H1 (cell line): Measurements from ENCODE around the gene NAGLU. TPM values are rescaled to one million over a fixed set of nuclear protein-coding genes. Genes with fewer than 3 reads are reported as not detected.

ENCODE experiments used
- CTCF ChIA-PET: fragments of 300-600 bp; sonication (Branson Sonifier 250); formaldehyde crosslinking; loops from one replicate; lab custom pipeline; 2021; ENCODE audit not compliant: partially characterized antibody; lab: Charles Lee
- POLR2A ChIA-PET: fragments of 300-600 bp; sonication (Branson Sonifier 250); formaldehyde crosslinking; loops from one replicate; lab custom pipeline; 2021; ENCODE audit warnings: inconsistent platforms; ENCODE audit not compliant: partially characterized antibody; lab: Charles Lee
- DNase-seq, 2 experiments: peaks; one replicate each; pipeline versions ENCODE4 v3.0.0 to v3.0.0-alpha.2; 2010 to 2022; ENCODE audit warnings: low spot score in 2 of 2, low read depth in 1 of 2, mixed read lengths in 1 of 2
- FAIRE-seq: peaks from 2 replicates; lab custom pipeline; 2011; peaks lifted over from hg19 to GRCh38; lab: Jason Lieb, UNC
- H2AFZ ChIP-seq: 2 replicates; pipeline ENCODE4 v1.8.1; 2012; ENCODE audit warnings: low read length, inconsistent platforms
- H2AK5ac ChIP-seq: 2 replicates; pipeline ENCODE4 v1.6.1; 2013; ENCODE audit warnings: low read depth, low read length
- H2BK120ac ChIP-seq: replicated peaks from 2 replicates; pipeline ENCODE3; 2013; ENCODE audit warnings: low read depth, low read length, inconsistent platforms
- H2BK12ac ChIP-seq: 2 replicates; pipeline ENCODE4 v1.6.1; 2013; ENCODE audit warnings: low read depth, low read length
- H2BK15ac ChIP-seq: 2 replicates; pipeline ENCODE4 v1.6.1; 2013; ENCODE audit warnings: low read length
- H2BK20ac ChIP-seq: 2 replicates; pipeline ENCODE4 v1.6.1; 2013; ENCODE audit warnings: low read length
- H2BK5ac ChIP-seq: 2 replicates; pipeline ENCODE4 v1.6.1; 2013; ENCODE audit warnings: low read depth, low read length
- H3K14ac ChIP-seq: 2 replicates; pipeline ENCODE4 v1.6.1; 2013; ENCODE audit warnings: inconsistent platforms; ENCODE audit not compliant: insufficient read length
- H3K18ac ChIP-seq: 2 replicates; pipeline ENCODE4 v1.6.1; 2013; ENCODE audit warnings: low read length; ENCODE audit errors: extremely low read depth
- H3K23ac ChIP-seq: 2 replicates; pipeline ENCODE4 v1.6.1; 2013; ENCODE audit warnings: inconsistent platforms; ENCODE audit not compliant: insufficient read length
- H3K23me2 ChIP-seq: 2 replicates; pipeline ENCODE4 v1.6.1; 2013; ENCODE audit warnings: low read depth, low read length
- H3K27ac ChIP-seq: 2 replicates; pipeline ENCODE4 v1.6.1; 2011; ENCODE audit warnings: low read depth, low read length, inconsistent platforms
- H3K27me3 ChIP-seq, 4 experiments: replicated peaks in 1 of 4; 1 replicate in 1 of 4; 2 replicates in 3 of 4; pipeline versions ENCODE4 v1.6.1 to v1.8.1; 2011 to 2013; ENCODE audit warnings: low read length in 3 of 4, mild to moderate bottlenecking in 3 of 4, inconsistent platforms in 2 of 4, mixed read lengths in 2 of 4, moderate library complexity in 1 of 4; ENCODE audit not compliant: control insufficient read depth in 3 of 4, insufficient read depth in 3 of 4; ENCODE audit errors: extremely low read depth in 1 of 4
- H3K36me3 ChIP-seq, 4 experiments: 2 replicates each; pipeline versions ENCODE4 v1.6.1 to v1.8.1; 2011 to 2013; ENCODE audit warnings: mild to moderate bottlenecking in 4 of 4, low read length in 3 of 4, moderate library complexity in 2 of 4, control low read depth in 1 of 4, inconsistent platforms in 1 of 4; ENCODE audit not compliant: insufficient read depth in 4 of 4, control insufficient read depth in 2 of 4
- H3K4ac ChIP-seq: replicated peaks from 2 replicates; pipeline ENCODE3; 2013; ENCODE audit warnings: low read length, low read depth, mixed read lengths, inconsistent platforms; ENCODE audit not compliant: insufficient read length
- H3K4me1 ChIP-seq, 4 experiments: replicated peaks in 1 of 4; 1 replicate in 1 of 4; 2 replicates in 3 of 4; pipeline versions ENCODE4 v1.6.1 to v1.8.1; 2011 to 2013; ENCODE audit warnings: low read length in 3 of 4, inconsistent platforms in 2 of 4, mixed read lengths in 1 of 4; ENCODE audit not compliant: insufficient read depth in 4 of 4, control insufficient read depth in 3 of 4
- H3K4me2 ChIP-seq, 2 experiments: 2 replicates each; pipeline versions ENCODE4 v1.6.1 to v1.8.1; 2011 to 2013; ENCODE audit warnings: low read depth in 2 of 2, low read length in 2 of 2, control low read depth in 1 of 2, inconsistent platforms in 1 of 2, mild to moderate bottlenecking in 1 of 2; ENCODE audit not compliant: insufficient read depth in 1 of 2
- H3K4me3 ChIP-seq, 4 experiments: fragments of 200-600, 300-600 bp in 1 of 4; sonication (generic), shearing (Covaris generic), sonication (Bioruptor Twin) in 1 of 4; 2 replicates each; pipeline versions ENCODE4 v1.5.1 to v1.8.1; 2011 to 2016; ENCODE audit warnings: low read length in 4 of 4, low read depth in 3 of 4, control low read depth in 2 of 4, inconsistent platforms in 2 of 4, mild to moderate bottlenecking in 2 of 4, mixed read lengths in 1 of 4, moderate library complexity in 1 of 4; ENCODE audit not compliant: insufficient read depth in 2 of 4; ENCODE audit errors: extremely low read depth in 1 of 4
- H3K56ac ChIP-seq: replicated peaks from 2 replicates; pipeline ENCODE3; 2013; ENCODE audit warnings: low read depth, mild to moderate bottlenecking, mixed read lengths, low read length, inconsistent platforms; ENCODE audit not compliant: insufficient read length
- H3K79me1 ChIP-seq: 2 replicates; pipeline ENCODE4 v1.6.1; 2013; ENCODE audit warnings: low read depth, low read length, control low read depth
- H3K79me2 ChIP-seq, 2 experiments: 2 replicates each; pipeline versions ENCODE4 v1.6.1 to v1.8.1; 2012 to 2013; ENCODE audit warnings: low read length in 2 of 2, mild to moderate bottlenecking in 2 of 2, inconsistent platforms in 1 of 2; ENCODE audit not compliant: insufficient read depth in 2 of 2, control insufficient read depth in 1 of 2
- H3K9ac ChIP-seq, 4 experiments: replicated peaks in 1 of 4; 1 replicate in 1 of 4; 2 replicates in 3 of 4; pipeline versions ENCODE4 v1.6.1 to v1.8.1; 2011 to 2013; ENCODE audit warnings: low read depth in 3 of 4, low read length in 3 of 4, control low read depth in 2 of 4, mild to moderate bottlenecking in 2 of 4, moderate library complexity in 2 of 4, inconsistent platforms in 1 of 4; ENCODE audit errors: extremely low read depth in 1 of 4
- H3K9me3 ChIP-seq, 2 experiments: 2 replicates each; pipeline versions ENCODE4 v1.6.1 to v1.8.1; 2012 to 2013; ENCODE audit warnings: mild to moderate bottlenecking in 2 of 2, moderate library complexity in 2 of 2, control low read depth in 1 of 2, inconsistent platforms in 1 of 2, low read depth in 1 of 2, low read length in 1 of 2, mixed read lengths in 1 of 2; ENCODE audit not compliant: insufficient read depth in 2 of 2
- H4K20me1 ChIP-seq, 2 experiments: replicated peaks in 1 of 2; 2 replicates each; pipeline versions ENCODE3 to v1.8.1; 2011 to 2013; ENCODE audit warnings: inconsistent platforms in 2 of 2, low read length in 2 of 2, mild to moderate bottlenecking in 1 of 2; ENCODE audit not compliant: insufficient read depth in 2 of 2, control insufficient read depth in 1 of 2
- H4K5ac ChIP-seq: 2 replicates; pipeline ENCODE4 v1.6.1; 2013; ENCODE audit warnings: low read length, low read depth, mixed read lengths, inconsistent platforms; ENCODE audit not compliant: insufficient read length
- H4K8ac ChIP-seq: 2 replicates; pipeline ENCODE4 v1.8.0; 2013; ENCODE audit warnings: mild to moderate bottlenecking, moderate library complexity, low read length, inconsistent platforms; ENCODE audit not compliant: insufficient read depth; ENCODE audit errors: extremely low read depth
- H4K91ac ChIP-seq: replicated peaks from 2 replicates; pipeline ENCODE3; 2013; ENCODE audit warnings: low read length, mixed read lengths, inconsistent platforms; ENCODE audit not compliant: insufficient read length
- BRCA1 ChIP-seq: IDR thresholded peaks from 2 replicates; pipeline ENCODE4 v1.6.1; 2012; ENCODE audit warnings: low read depth, low read length, improper control_type of control experiment
- POU5F1 ChIP-seq: IDR thresholded peaks from 2 replicates; pipeline ENCODE4 v1.6.1; 2011; ENCODE audit warnings: low read depth, mild to moderate bottlenecking, low read length, moderate library complexity
- TBP ChIP-seq: IDR thresholded peaks from 2 replicates; pipeline ENCODE4 v1.6.1; 2011; ENCODE audit warnings: low read depth, low read length, improper control_type of control experiment
- WGBS, 2 experiments: shearing (Covaris generic) in 1 of 2; methylation state at CpG; one replicate each; pipeline versions ENCODE4 v1.1.6 to v1.1.7; 2013 to 2015; ENCODE audit warnings: low lambda C conversion rate in 2 of 2, mixed read lengths in 2 of 2, inconsistent platforms in 1 of 2, low coverage in 1 of 2, missing lambda C conversion rate in 1 of 2; ENCODE audit not compliant: insufficient replicate concordance in 2 of 2, insufficient coverage in 1 of 2, insufficient read length in 1 of 2; ENCODE audit errors: extremely low coverage in 1 of 2, missing lambda C conversion rate in 1 of 2; 5-methylcytosine and 5-hydroxymethylcytosine counted together
- polyA plus RNA-seq, 7 experiments: library from polyadenylated mRNA; depleted of rRNA in 3 of 7; stranded (reverse) in 5 of 7; unstranded in 2 of 7; fragments of >200 nt in 5 of 7; fragments of 200-250 nt in 2 of 7; gene quantifications; 1 replicate in 5 of 7; 2 replicates in 1 of 7; 4 replicates in 1 of 7; pipeline versions ENCODE4 v1.2.1 to v1.2.3, GENCODE V29; 2011 to 2013; ENCODE audit warnings: missing spikeins in 2 of 7, mixed read lengths in 2 of 7
- total RNA-seq: library from RNA; stranded (reverse); fragmentation: NEBNext Ultra II Directional; extraction: Animal tissue kit (Norgen Biotek cat#: 25700); gene quantifications from 2 replicates; pipeline ENCODE4 v1.2.1, GENCODE V29; 2021
- TF ChIP-seq, protein P1 (sequence below): IDR thresholded peaks from 2 replicates; pipeline ENCODE4 v1.6.1; 2012; ENCODE audit warnings: low read length, inconsistent platforms

NAGLU gene
- total and polyA plus RNA-seq, 2 of the 8 experiments (the other 6 are each of a cell fraction or from before 2014, with no cell fraction given), result 21.3 to 21.6 TPM

DNA sequence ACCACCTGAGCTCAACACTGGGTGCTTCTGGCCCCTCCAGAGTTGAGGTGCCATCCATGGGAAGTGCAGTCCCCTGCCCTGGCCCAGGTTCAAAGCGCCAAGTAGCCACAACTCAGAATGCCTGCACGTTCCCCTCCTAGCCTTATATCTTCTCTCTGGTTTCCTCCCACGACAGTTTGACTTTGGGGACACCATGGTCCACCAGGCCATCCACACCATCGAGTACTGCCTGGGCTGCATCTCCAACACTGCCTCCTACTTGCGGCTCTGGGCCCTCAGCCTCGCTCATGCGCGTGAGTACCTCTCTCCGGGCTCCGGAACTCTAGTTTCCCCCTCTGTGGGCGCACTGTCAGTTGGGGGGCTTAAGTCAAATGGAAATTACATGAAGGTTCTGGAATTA lies 22.4 kb upstream of the NAGLU start:
- no peak overlapping the region for H3K4me2 ChIP-seq
- H2AFZ ChIP-seq, result no peak overlapping the region
- H4K91ac ChIP-seq, result no peak overlapping the region
- H3K23me2 ChIP-seq, result no peaks in the 10 kb centered on the region
- no peak overlapping the region for H3K4me3 ChIP-seq
- no peak overlapping the region for H3K23ac ChIP-seq
- peaks cover 0 to under 1% (median 0%) of the 10 kb centered on the region in 4 experiments; a peak in 1 of 7 replicates for H3K4me1 ChIP-seq
- H3K27me3 ChIP-seq, result no peaks in the 10 kb centered on the region; a peak in 3 of 7 replicates
- FAIRE-seq (no peak), DNase-seq (no peak)
- no peak overlapping the region for H3K9ac ChIP-seq
- H2BK15ac ChIP-seq, result no peak overlapping the region
- no peak overlapping the region for H3K14ac ChIP-seq
- no peaks in the 10 kb centered on the region for H3K79me1 ChIP-seq
- ChIA-PET CTCF (interaction anchor here (0.9 to 2.5 kb wide), 8 partner anchors 8 to 201 kb away, joined by 3 to 10 read pairs (median 6); no protein-coding TSS in a partner anchor), POLR2A (interaction anchor here (0.9 to 1.6 kb wide), 2 partner anchors 14 to 202 kb away, joined by 6 to 7 read pairs; no protein-coding TSS in a partner anchor)
- no peak overlapping the region for H2BK20ac ChIP-seq
- WGBS, 2 experiments, result 97% methylated on average over 11 of the region's 11 CpGs; no CpG with 5 or more reads in 1 of the 2 experiments
- peaks cover 1 to 2% of the 10 kb centered on the region in 2 experiments for H4K20me1 ChIP-seq
- H3K18ac ChIP-seq, result no peak overlapping the region
- no peak overlapping the region for H4K5ac ChIP-seq
- no peaks in the 10 kb centered on the region for H3K9me3 ChIP-seq
- no peak overlapping the region for H4K8ac ChIP-seq
- no peak overlapping the region for H2AK5ac ChIP-seq
- H3K79me2 ChIP-seq, result no peaks in the 10 kb centered on the region
- H2BK5ac ChIP-seq, result no peak overlapping the region
- H2BK12ac ChIP-seq, result no peak overlapping the region
- TF ChIP-seq, protein P1, sequence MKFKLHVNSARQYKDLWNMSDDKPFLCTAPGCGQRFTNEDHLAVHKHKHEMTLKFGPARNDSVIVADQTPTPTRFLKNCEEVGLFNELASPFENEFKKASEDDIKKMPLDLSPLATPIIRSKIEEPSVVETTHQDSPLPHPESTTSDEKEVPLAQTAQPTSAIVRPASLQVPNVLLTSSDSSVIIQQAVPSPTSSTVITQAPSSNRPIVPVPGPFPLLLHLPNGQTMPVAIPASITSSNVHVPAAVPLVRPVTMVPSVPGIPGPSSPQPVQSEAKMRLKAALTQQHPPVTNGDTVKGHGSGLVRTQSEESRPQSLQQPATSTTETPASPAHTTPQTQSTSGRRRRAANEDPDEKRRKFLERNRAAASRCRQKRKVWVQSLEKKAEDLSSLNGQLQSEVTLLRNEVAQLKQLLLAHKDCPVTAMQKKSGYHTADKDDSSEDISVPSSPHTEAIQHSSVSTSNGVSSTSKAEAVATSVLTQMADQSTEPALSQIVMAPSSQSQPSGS, result no peak
- no peak for TF ChIP-seq BRCA1
- no peak for TF ChIP-seq TBP
- no peak for TF ChIP-seq POU5F1
- no peak overlapping the region for H3K27ac ChIP-seq
- H3K4ac ChIP-seq, result no peak overlapping the region
- no peak overlapping the region for H3K56ac ChIP-seq
- no peak overlapping the region for H2BK120ac ChIP-seq
- H3K36me3 ChIP-seq, result peaks cover 0 to 13% (median 5%) of the 10 kb centered on the region in 4 experiments; a peak in 3 of 8 replicates
